HEK293 (cell line): ENCODE results near the gene DCP1B.
A peak's percentile ranks its signal among the peaks of the same experiment; 100 is the strongest.

Experiments used
- CTCF ChIA-PET: fragments of 350-600 bp; formaldehyde crosslinking; extraction: SDS; loops from one replicate; lab custom pipeline; 2021; ENCODE audit warnings: antibody characterized with exemption; lab: Yijun Ruan, JAX
- POLR2A ChIA-PET: fragments of 300-600 bp; formaldehyde crosslinking; extraction: SDS; loops from one replicate; lab custom pipeline; 2020; ENCODE audit warnings: antibody characterized with exemption, inconsistent platforms; lab: Yijun Ruan, JAX
- H3K27ac ChIP-seq: fragments of 200-500 bp; sonication (Bioruptor generic); 2 replicates; pipeline ENCODE4 v1.5.1; 2014; ENCODE audit warnings: low read depth, low read length, control low read depth, inconsistent platforms; ENCODE audit errors: extremely low read depth
- H3K36me3 ChIP-seq, 2 experiments: fragments of 200-500 bp in 1 of 2; sonication (Bioruptor generic) in 1 of 2; 1 replicate in 1 of 2; 2 replicates in 1 of 2; pipeline ENCODE4 v1.5.1; 2014 to 2017; ENCODE audit warnings: inconsistent platforms in 2 of 2, low read length in 2 of 2; ENCODE audit not compliant: control insufficient read depth in 2 of 2, insufficient read depth in 1 of 2
- H3K4me1 ChIP-seq: fragments of 200-500 bp; sonication (Bioruptor generic); 2 replicates; pipeline ENCODE4 v1.5.1; 2014; ENCODE audit warnings: mild to moderate bottlenecking, low read length, inconsistent platforms; ENCODE audit not compliant: control insufficient read depth, insufficient read depth
- H3K4me3 ChIP-seq: 2 replicates; pipeline ENCODE4 v1.5.1; 2011; ENCODE audit warnings: low read depth, mild to moderate bottlenecking, control low read depth, low read length, moderate library complexity
- H3K9me3 ChIP-seq: fragments of 200-500 bp; sonication (Bioruptor generic); 2 replicates; pipeline ENCODE4 v1.5.1; 2014; ENCODE audit warnings: low read depth, low read length, inconsistent platforms; ENCODE audit not compliant: control insufficient read depth, insufficient read depth
- ELK4 ChIP-seq: IDR thresholded peaks from 2 replicates; pipeline ENCODE4 v1.6.1; 2011; ENCODE audit warnings: mild to moderate bottlenecking, low read depth, low read length, borderline replicate concordance
- FEZF1 ChIP-seq: fragments of 450-650 bp; formaldehyde crosslinking; IDR thresholded peaks from 2 replicates; pipeline ENCODE4 v1.5.1; 2016; ENCODE audit warnings: missing biosample characterization, missing genetic modification characterization
- GFI1B ChIP-seq: fragments of 450-650 bp; formaldehyde crosslinking; IDR thresholded peaks from 2 replicates; pipeline ENCODE4 v1.5.1; 2016; ENCODE audit warnings: missing biosample characterization, missing genetic modification characterization
- GLI4 ChIP-seq: fragments of 450-650 bp; formaldehyde crosslinking; IDR thresholded peaks from 2 replicates; pipeline ENCODE4 v1.5.1; 2016; ENCODE audit warnings: missing biosample characterization, missing genetic modification characterization
- HOXA7 ChIP-seq: sonication (generic); formaldehyde crosslinking; IDR thresholded peaks from 2 replicates; pipeline ENCODE4 v1.8.1; 2022; ENCODE audit warnings: missing genetic modification reagents, borderline replicate concordance
- PBX3 ChIP-seq: sonication (generic); formaldehyde crosslinking; IDR thresholded peaks from 2 replicates; pipeline ENCODE4 v1.8.1; 2022; ENCODE audit warnings: mild to moderate bottlenecking, moderate library complexity, missing genetic modification reagents
- PRDM4 ChIP-seq: fragments of 450-650 bp; formaldehyde crosslinking; IDR thresholded peaks from 2 replicates; pipeline ENCODE4 v1.5.1; 2017; ENCODE audit warnings: missing biosample characterization, missing genetic modification characterization
- SP3 ChIP-seq: fragments of 450-650 bp; formaldehyde crosslinking; IDR thresholded peaks from 2 replicates; pipeline ENCODE4 v1.5.1; 2016; ENCODE audit warnings: missing biosample characterization, missing genetic modification characterization
- TSHZ1 ChIP-seq: fragments of 450-650 bp; formaldehyde crosslinking; IDR thresholded peaks from 2 replicates; pipeline ENCODE4 v1.5.1; 2016; ENCODE audit warnings: missing biosample characterization, missing genetic modification characterization, borderline replicate concordance
- ZBTB17 ChIP-seq: fragments of 450-650 bp; formaldehyde crosslinking; IDR thresholded peaks from 2 replicates; pipeline ENCODE4 v1.5.1; 2016; ENCODE audit warnings: missing biosample characterization, missing genetic modification characterization
- ZBTB49 ChIP-seq: fragments of 450-650 bp; formaldehyde crosslinking; IDR thresholded peaks from 2 replicates; pipeline ENCODE4 v1.5.1; 2016; ENCODE audit warnings: missing biosample characterization, missing genetic modification characterization, low read depth
- ZFHX2 ChIP-seq: fragments of 450-650 bp; formaldehyde crosslinking; conservative IDR thresholded peaks from 2 replicates; pipeline ENCODE4 v1.5.1; 2016; ENCODE audit warnings: missing biosample characterization, missing genetic modification characterization
- ZNF169 ChIP-seq: fragments of 450-650 bp; formaldehyde crosslinking; IDR thresholded peaks from 2 replicates; pipeline ENCODE4 v1.5.1; 2016; ENCODE audit warnings: missing biosample characterization, missing genetic modification characterization
- ZNF174 ChIP-seq: fragments of 450-650 bp; formaldehyde crosslinking; IDR thresholded peaks from 2 replicates; pipeline ENCODE4 v1.5.0; 2017; ENCODE audit warnings: missing biosample characterization, mild to moderate bottlenecking, missing genetic modification characterization
- ZNF2 ChIP-seq: fragments of 450-650 bp; formaldehyde crosslinking; IDR thresholded peaks from 2 replicates; pipeline ENCODE4 v1.5.1; 2016; ENCODE audit warnings: missing biosample characterization, missing genetic modification characterization
- ZNF214 ChIP-seq: fragments of 450-650 bp; formaldehyde crosslinking; IDR thresholded peaks from 2 replicates; pipeline ENCODE4 v1.5.1; 2017; ENCODE audit warnings: missing biosample characterization, mild to moderate bottlenecking, missing genetic modification characterization, borderline replicate concordance
- ZNF335 ChIP-seq: fragments of 450-650 bp; formaldehyde crosslinking; conservative IDR thresholded peaks from 2 replicates; pipeline ENCODE4 v1.5.1; 2016; ENCODE audit warnings: missing biosample characterization, missing genetic modification characterization
- ZNF488 ChIP-seq: fragments of 450-650 bp; formaldehyde crosslinking; IDR thresholded peaks from 2 replicates; pipeline ENCODE4 v1.5.1; 2016; ENCODE audit warnings: missing biosample characterization, missing genetic modification characterization
- ZNF561 ChIP-seq: fragments of 450-650 bp; IDR thresholded peaks from 2 replicates; pipeline ENCODE4 v1.5.1; 2018; ENCODE audit warnings: missing biosample characterization, missing genetic modification characterization, borderline replicate concordance
- ZNF623 ChIP-seq: fragments of 450-650 bp; formaldehyde crosslinking; IDR thresholded peaks from 2 replicates; pipeline ENCODE4 v1.5.1; 2016; ENCODE audit warnings: missing biosample characterization, missing genetic modification characterization
- ZNF707 ChIP-seq: fragments of 450-650 bp; formaldehyde crosslinking; IDR thresholded peaks from 2 replicates; pipeline ENCODE4 v1.5.1; 2016; ENCODE audit warnings: missing biosample characterization, missing genetic modification characterization
- ZNF791 ChIP-seq: fragments of 450-650 bp; formaldehyde crosslinking; IDR thresholded peaks from 2 replicates; pipeline ENCODE4 v1.5.1; 2016; ENCODE audit warnings: missing biosample characterization, missing genetic modification characterization
- ZNF837 ChIP-seq: fragments of 450-650 bp; formaldehyde crosslinking; IDR thresholded peaks from 2 replicates; pipeline ENCODE4 v1.5.1; 2016; ENCODE audit warnings: missing biosample characterization, missing genetic modification characterization
- ZSCAN23 ChIP-seq: fragments of 450-650 bp; formaldehyde crosslinking; IDR thresholded peaks from 2 replicates; pipeline ENCODE4 v1.5.1; 2016; ENCODE audit warnings: missing biosample characterization, missing genetic modification characterization

Gene DCP1B

GRCh38 chr12:1974812-1975211 lies 29.4 kb downstream of the DCP1B start:
- CTCF ChIA-PET: interaction anchor here (1.0 to 2.6 kb wide), 3 partner anchors 22 to 60 kb away, joined by 3 to 9 read pairs (median 6); no protein-coding TSS in a partner anchor
- no peaks in the 10 kb centered on the region for H3K9me3 ChIP-seq
- no peak overlapping the region for H3K4me3 ChIP-seq
- peaks cover 4% of the 10 kb centered on the region; the same call in 1 of the 2 replicates for H3K4me1 ChIP-seq
- no peaks in the 10 kb centered on the region for H3K36me3 ChIP-seq
- POLR2A ChIA-PET: no interaction called here
- no peak for TF ChIP-seq GLI4 (tag by site-specific recombination)
- TF ChIP-seq ELK4: no peak
- TF ChIP-seq PBX3: no peak
- TF ChIP-seq ZBTB49 (tag by site-specific recombination): no peak
- TF ChIP-seq ZSCAN23 (tag by site-specific recombination): no peak
- TF ChIP-seq FEZF1 (tag by site-specific recombination): no peak
- TF ChIP-seq GFI1B: no peak
- TF ChIP-seq ZNF707: no peak
- TF ChIP-seq ZNF623 (tag by site-specific recombination): no peak
- TF ChIP-seq ZNF791 (tag by site-specific recombination): no peak
- no peak for TF ChIP-seq ZNF561 (tag by site-specific recombination)
- no peak for TF ChIP-seq ZFHX2 (tag by site-specific recombination)
- TF ChIP-seq ZNF2 (tag by site-specific recombination): no peak
- TF ChIP-seq, all 188 proteins: peak for 0
- H3K27ac ChIP-seq: no peak overlapping the region

- CTCF ChIA-PET: interaction anchor here (0.6 to 2.6 kb wide), 2 partner anchors 33 to 801 kb away, joined by 4 to 8 read pairs; no protein-coding TSS in a partner anchor
- Histone ChIP-seq H3K36me3 (peaks cover 0 to 4% of the 10 kb centered on the region in 2 experiments; a peak in 1 of 3 replicates), H3K4me3 (no peak overlapping the region)
- TF ChIP-seq ZNF837 (tag by site-specific recombination): no peak
- no peak for TF ChIP-seq TSHZ1
- TF ChIP-seq ZNF2 (tag by site-specific recombination): no peak
- no peak for TF ChIP-seq HOXA7 (CRISPR knock-in tag)
- peak; percentile 87 for TF ChIP-seq PRDM4 (tag by site-specific recombination)
- peak; percentile 61 for TF ChIP-seq ZNF335 (tag by site-specific recombination)
- TF ChIP-seq ZBTB17 (tag by site-specific recombination): peak; percentile 73
- TF ChIP-seq ZNF214: no peak
- TF ChIP-seq SP3 (tag by site-specific recombination): no peak
- TF ChIP-seq ZNF174 (tag by site-specific recombination): no peak
- no peak for TF ChIP-seq ZNF488 (tag by site-specific recombination)
- no peak for TF ChIP-seq ZNF623 (tag by site-specific recombination)
- TF ChIP-seq ZNF169 (tag by site-specific recombination): no peak
Measured at GRCh38 chr12:1972856-1973317, 31.4 kb downstream of the DCP1B start.

More at GRCh38 chr12:1972856-1973317, 31.4 kb downstream of the DCP1B start:
- POLR2A ChIA-PET: no interaction called here
- peaks cover 4% of the 10 kb centered on the region; the same call in 1 of the 2 replicates for H3K4me1 ChIP-seq
- no peak overlapping the region for H3K27ac ChIP-seq
- H3K9me3 ChIP-seq: no peaks in the 10 kb centered on the region
